ENCODE data around the gene NDUFA7.

NDUFA7 gene

GRCh38 chr19:8333767-8334457 is 12.7 kb upstream of the NDUFA7 start:
- TF ChIP-seq, protein P1, sequence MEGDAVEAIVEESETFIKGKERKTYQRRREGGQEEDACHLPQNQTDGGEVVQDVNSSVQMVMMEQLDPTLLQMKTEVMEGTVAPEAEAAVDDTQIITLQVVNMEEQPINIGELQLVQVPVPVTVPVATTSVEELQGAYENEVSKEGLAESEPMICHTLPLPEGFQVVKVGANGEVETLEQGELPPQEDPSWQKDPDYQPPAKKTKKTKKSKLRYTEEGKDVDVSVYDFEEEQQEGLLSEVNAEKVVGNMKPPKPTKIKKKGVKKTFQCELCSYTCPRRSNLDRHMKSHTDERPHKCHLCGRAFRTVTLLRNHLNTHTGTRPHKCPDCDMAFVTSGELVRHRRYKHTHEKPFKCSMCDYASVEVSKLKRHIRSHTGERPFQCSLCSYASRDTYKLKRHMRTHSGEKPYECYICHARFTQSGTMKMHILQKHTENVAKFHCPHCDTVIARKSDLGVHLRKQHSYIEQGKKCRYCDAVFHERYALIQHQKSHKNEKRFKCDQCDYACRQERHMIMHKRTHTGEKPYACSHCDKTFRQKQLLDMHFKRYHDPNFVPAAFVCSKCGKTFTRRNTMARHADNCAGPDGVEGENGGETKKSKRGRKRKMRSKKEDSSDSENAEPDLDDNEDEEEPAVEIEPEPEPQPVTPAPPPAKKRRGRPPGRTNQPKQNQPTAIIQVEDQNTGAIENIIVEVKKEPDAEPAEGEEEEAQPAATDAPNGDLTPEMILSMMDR (IDR thresholded peaks at IDR 0.05; ENCODE audit: low read length, missing control alignments) = no peak
- H3K4me3 ChIP-seq (replicated peaks; ENCODE audit: low read depth, low read length) = no peak overlapping the region
- DNase-seq (ENCODE audit: low read depth) = no peak

DNA sequence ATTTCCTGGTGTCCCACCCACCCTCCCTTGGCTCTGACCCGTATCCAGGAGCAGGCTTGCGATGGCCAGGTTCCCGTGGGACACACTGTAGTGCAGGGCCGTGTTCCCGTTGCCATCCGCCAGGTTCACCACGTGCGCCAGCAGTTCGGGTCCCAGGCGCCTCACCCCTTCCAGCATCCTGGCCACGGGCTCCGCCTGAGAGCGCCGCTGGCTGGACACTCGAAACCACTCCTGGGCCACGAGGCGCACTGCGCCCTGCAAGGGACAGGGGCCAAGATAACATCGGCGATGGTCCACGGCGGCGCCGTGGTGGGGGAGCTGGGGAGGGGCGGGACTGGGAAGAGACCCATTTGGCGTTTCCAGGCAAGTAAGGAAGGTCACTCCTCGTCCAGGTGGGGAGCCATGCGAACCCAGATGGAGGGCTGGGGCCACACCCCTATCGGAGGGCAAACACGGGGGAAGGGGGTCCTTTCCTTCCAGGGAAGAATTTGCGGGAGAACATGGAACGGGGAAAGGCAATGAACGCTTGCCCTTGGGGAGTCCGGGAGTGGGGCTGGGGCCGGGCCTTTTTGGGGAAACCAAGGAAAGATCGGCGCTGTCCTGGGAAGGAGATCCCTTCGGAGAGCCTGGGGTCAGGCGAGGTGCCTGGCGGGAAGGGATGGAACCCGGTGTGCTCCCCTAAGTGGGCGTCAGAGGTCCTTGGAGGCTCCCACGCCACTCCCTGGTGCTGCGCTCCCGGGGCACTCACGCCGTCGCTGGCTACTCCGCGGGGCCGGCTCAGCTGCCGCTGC is 12.0 kb upstream of the NDUFA7 start:
- TF ChIP-seq, protein P1 (IDR thresholded peaks at IDR 0.05; ENCODE audit: low read length, missing control alignments) = no peak
- DNase-seq (ENCODE audit: low read depth) = no peak
- H3K4me3 ChIP-seq (replicated peaks; ENCODE audit: low read depth, low read length) = no peak overlapping the region

DNA sequence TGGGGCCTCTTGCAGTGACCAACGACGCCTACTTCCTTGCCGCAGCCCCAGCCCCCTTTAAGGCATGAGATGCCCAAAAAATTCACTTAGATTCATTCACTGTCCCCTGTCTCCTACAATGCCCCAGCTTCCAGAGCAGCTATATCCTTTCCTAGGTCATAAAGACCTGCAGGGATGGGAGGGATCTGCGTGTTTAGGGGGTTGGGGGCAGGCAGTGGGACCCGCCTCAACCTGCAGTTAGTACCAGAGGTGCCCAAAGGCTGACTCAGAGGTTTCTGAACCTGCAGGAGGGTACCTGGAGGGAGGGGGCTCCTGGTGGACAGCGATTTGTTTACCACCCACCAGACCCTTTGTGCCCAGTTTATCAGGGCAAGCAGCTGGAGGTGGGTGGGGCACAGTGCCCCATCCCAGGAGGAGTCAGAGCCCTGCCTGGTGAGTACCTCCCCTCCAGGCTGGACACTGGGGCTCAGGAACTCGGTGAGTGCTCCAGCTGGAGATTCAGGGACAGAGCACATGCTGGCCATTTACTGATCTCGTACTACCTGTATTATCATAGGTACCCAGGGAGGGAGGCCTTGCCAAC is 10.2 kb upstream of the NDUFA7 start:
- H3K4me3 ChIP-seq (replicated peaks; ENCODE audit: low read depth, low read length) = no peak overlapping the region
- TF ChIP-seq, protein P1 (IDR thresholded peaks at IDR 0.05; ENCODE audit: low read length, missing control alignments) = no peak
- no peak for DNase-seq (ENCODE audit: low read depth)

- no peak for DNase-seq (ENCODE audit: low read depth)
- TF ChIP-seq, protein P1 (IDR thresholded peaks at IDR 0.05; ENCODE audit: low read length, missing control alignments) = no peak
- H3K4me3 ChIP-seq (replicated peaks; ENCODE audit: low read depth, low read length) = no peak overlapping the region
Measured at GRCh38 chr19:8329996-8330395, 8.8 kb upstream of the NDUFA7 start.

GRCh38 chr19:8325454-8325853 is 4.3 kb upstream of the NDUFA7 start:
- H3K4me3 ChIP-seq (replicated peaks; ENCODE audit: low read depth, low read length) = no peak overlapping the region
- no peak for DNase-seq (ENCODE audit: low read depth)
- TF ChIP-seq, protein P1 (IDR thresholded peaks at IDR 0.05; ENCODE audit: low read length, missing control alignments) = no peak

GRCh38 chr19:8324186-8325050 is 3.2 kb upstream of the NDUFA7 start:
- TF ChIP-seq, protein P1 (IDR thresholded peaks at IDR 0.05; ENCODE audit: low read length, missing control alignments) = no peak
- DNase-seq (ENCODE audit: low read depth) = no peak
- H3K4me3 ChIP-seq (replicated peaks; ENCODE audit: low read depth, low read length) = no peak overlapping the region
